ENCODE data around the gene TK2.

The TK2 gene

DNA sequence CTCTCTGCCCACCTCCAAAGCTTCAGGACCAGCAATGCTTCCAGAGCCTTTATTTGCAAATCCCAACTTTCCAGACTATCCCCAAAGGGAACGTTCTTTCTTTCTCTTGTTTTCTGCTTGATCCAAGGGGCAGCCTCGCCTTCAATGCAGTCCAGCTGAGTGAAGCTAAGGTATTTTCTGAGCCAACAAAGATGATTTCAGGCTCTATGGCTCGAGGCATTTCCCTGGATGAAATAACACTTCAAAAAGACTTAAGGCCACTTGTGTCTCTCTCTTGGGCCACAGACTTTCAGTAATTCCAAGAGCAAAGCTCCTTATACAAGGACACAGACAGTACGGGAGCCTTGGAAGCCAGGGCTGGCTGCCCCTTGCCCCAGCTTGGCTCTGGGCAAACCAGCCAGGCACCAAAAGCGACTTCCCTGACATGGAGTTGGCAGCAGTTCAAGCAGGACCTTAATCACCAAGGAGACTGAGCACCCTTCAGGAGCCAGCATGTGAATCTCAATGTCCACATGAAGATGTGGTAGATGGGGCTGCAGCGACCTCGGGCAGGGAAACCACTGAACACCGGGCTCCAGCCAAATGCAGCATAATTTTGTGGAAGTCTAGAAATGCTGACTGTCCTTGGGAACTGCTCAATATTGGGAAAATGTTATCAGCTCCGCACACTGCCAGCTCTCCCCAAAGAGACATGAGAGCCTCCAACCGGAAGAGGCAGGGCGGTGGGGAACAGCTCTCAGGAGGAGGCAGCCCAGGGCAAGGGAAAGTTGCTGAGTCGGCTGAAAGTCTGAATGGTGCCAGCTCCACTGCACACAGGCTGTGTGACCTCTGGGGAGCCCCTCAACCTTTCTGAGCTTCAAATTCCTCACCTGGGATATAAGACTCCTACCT, 39.0 kb downstream of the TK2 start:
- Histone ChIP-seq H3K4me2 (ENCODE audit: low read depth, low read length, poor library complexity, severe bottlenecking) (no peak overlapping the region), H3F3A (ENCODE audit: low read depth) (no peaks in the 10 kb centered on the region), H3K27me3 (ENCODE audit: insufficient read depth, low read length, poor library complexity, severe bottlenecking) (no peaks in the 10 kb centered on the region), H3K79me2 (ENCODE audit: insufficient read depth, low read length) (no peaks in the 10 kb centered on the region), H3K9ac (ENCODE audit: low read depth, low read length, poor library complexity, severe bottlenecking) (no peak overlapping the region), H3K9me3 (ENCODE audit: insufficient read depth, low read depth, low read length) (no peaks in the 10 kb centered on the region), H3K4me1 (ENCODE audit: insufficient read depth, low read length, poor library complexity, severe bottlenecking) (peaks cover 6% of the 10 kb centered on the region), H2AFZ (ENCODE audit: low read length) (no peak overlapping the region), H4K20me1 (ENCODE audit: insufficient read depth, low read length, poor library complexity, severe bottlenecking) (no peaks in the 10 kb centered on the region), H3K4me3 (ENCODE audit: low read length, poor library complexity, severe bottlenecking) (no peak overlapping the region), H3K36me3 (ENCODE audit: insufficient read depth, low read length) (no peaks in the 10 kb centered on the region; the same call in 1 of the 2 replicates), H3K9me2 (replicated peaks; ENCODE audit: low read depth, low read length) (no peaks in the 10 kb centered on the region)
- TF ChIP-seq, protein P1, sequence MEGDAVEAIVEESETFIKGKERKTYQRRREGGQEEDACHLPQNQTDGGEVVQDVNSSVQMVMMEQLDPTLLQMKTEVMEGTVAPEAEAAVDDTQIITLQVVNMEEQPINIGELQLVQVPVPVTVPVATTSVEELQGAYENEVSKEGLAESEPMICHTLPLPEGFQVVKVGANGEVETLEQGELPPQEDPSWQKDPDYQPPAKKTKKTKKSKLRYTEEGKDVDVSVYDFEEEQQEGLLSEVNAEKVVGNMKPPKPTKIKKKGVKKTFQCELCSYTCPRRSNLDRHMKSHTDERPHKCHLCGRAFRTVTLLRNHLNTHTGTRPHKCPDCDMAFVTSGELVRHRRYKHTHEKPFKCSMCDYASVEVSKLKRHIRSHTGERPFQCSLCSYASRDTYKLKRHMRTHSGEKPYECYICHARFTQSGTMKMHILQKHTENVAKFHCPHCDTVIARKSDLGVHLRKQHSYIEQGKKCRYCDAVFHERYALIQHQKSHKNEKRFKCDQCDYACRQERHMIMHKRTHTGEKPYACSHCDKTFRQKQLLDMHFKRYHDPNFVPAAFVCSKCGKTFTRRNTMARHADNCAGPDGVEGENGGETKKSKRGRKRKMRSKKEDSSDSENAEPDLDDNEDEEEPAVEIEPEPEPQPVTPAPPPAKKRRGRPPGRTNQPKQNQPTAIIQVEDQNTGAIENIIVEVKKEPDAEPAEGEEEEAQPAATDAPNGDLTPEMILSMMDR (conservative IDR thresholded peaks at IDR 0.05; ENCODE audit: low read length) = no peak
- TF ChIP-seq EZH2phosphoT487 (IDR thresholded peaks at IDR 0.05; ENCODE audit: borderline replicate concordance) = no peak

DNA sequence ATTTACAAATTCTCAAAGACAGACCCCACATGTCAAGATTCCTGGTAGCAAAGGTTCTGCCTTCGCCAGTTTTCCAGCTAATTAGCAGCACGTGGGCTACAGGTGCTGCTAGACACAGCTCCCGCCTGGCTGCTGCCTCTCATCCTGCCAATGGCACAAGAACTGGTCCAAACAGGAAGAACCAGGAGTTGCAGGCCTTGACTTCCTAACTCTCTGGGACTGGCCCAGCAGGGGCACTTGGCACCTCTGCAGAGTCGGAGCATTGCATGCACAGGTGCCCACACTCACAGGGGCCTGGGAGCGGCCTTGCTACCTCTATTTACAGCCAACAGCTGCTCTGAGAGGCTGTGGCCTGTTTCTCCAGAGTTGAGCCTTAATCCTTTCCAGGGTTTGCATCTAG, 39.6 kb downstream of the TK2 start:
- no peak overlapping the region for H3K4me3 ChIP-seq (ENCODE audit: low read length, poor library complexity, severe bottlenecking)

DNA sequence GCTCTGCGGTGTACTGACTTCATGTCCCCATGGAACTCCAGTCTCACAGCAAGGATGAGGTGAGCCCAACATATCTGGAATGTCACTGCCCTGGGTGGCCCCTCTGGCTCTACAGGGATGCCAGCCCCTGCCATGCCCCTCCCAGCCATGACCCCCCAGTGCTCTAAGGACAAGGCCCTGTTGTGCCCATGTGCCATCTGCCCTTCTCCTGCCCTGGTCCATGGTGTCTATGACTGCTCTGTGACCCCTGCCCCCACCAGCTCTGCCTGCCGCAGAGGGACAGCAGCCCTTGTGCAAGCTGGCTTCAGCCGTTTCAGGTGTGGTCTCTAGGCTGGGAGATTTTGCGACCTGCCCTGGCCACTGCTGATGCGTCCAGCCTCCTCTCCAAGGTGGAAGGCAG, 40.3 kb downstream of the TK2 start:
- no peaks in the 10 kb centered on the region for H4K20me1 ChIP-seq (ENCODE audit: insufficient read depth, low read length, poor library complexity, severe bottlenecking)
- H3K9me2 ChIP-seq (replicated peaks; ENCODE audit: low read depth, low read length) = no peaks in the 10 kb centered on the region
- no peak for TF ChIP-seq EZH2phosphoT487 (IDR thresholded peaks at IDR 0.05; ENCODE audit: borderline replicate concordance)
- TF ChIP-seq, protein P1 (conservative IDR thresholded peaks at IDR 0.05; ENCODE audit: low read length) = no peak
- no peaks in the 10 kb centered on the region for H3K9me3 ChIP-seq (ENCODE audit: insufficient read depth, low read depth, low read length)
- no peaks in the 10 kb centered on the region for H3F3A ChIP-seq (ENCODE audit: low read depth)
- no peak overlapping the region for H2AFZ ChIP-seq (ENCODE audit: low read length)
- H3K79me2 ChIP-seq (ENCODE audit: insufficient read depth, low read length) = no peaks in the 10 kb centered on the region
- H3K9ac ChIP-seq (ENCODE audit: low read depth, low read length, poor library complexity, severe bottlenecking) = no peak overlapping the region
- H3K4me3 ChIP-seq (ENCODE audit: low read length, poor library complexity, severe bottlenecking) = no peak overlapping the region
- H3K36me3 ChIP-seq (ENCODE audit: insufficient read depth, low read length) = no peaks in the 10 kb centered on the region; the same call in 1 of the 2 replicates
- peaks cover 4% of the 10 kb centered on the region for H3K4me1 ChIP-seq (ENCODE audit: insufficient read depth, low read length, poor library complexity, severe bottlenecking)
- H3K4me2 ChIP-seq (ENCODE audit: low read depth, low read length, poor library complexity, severe bottlenecking) = no peak overlapping the region
- H3K27me3 ChIP-seq (ENCODE audit: insufficient read depth, low read length, poor library complexity, severe bottlenecking) = no peaks in the 10 kb centered on the region

More for the DNA sequence above, 39.6 kb downstream of the TK2 start:
- no peaks in the 10 kb centered on the region for H3K9me3 ChIP-seq (ENCODE audit: insufficient read depth, low read depth, low read length)
- no peaks in the 10 kb centered on the region for H3K79me2 ChIP-seq (ENCODE audit: insufficient read depth, low read length)
- peaks cover 4% of the 10 kb centered on the region for H3K4me1 ChIP-seq (ENCODE audit: insufficient read depth, low read length, poor library complexity, severe bottlenecking)
- H2AFZ ChIP-seq (ENCODE audit: low read length) = no peak overlapping the region
- H3K4me2 ChIP-seq (ENCODE audit: low read depth, low read length, poor library complexity, severe bottlenecking) = no peak overlapping the region
- H3F3A ChIP-seq (ENCODE audit: low read depth) = no peaks in the 10 kb centered on the region
- H3K9ac ChIP-seq (ENCODE audit: low read depth, low read length, poor library complexity, severe bottlenecking) = no peak overlapping the region
- no peak for TF ChIP-seq EZH2phosphoT487 (IDR thresholded peaks at IDR 0.05; ENCODE audit: borderline replicate concordance)
- TF ChIP-seq, protein P1 (conservative IDR thresholded peaks at IDR 0.05; ENCODE audit: low read length) = no peak
- H3K36me3 ChIP-seq (ENCODE audit: insufficient read depth, low read length) = no peaks in the 10 kb centered on the region; the same call in 1 of the 2 replicates
- no peaks in the 10 kb centered on the region for H4K20me1 ChIP-seq (ENCODE audit: insufficient read depth, low read length, poor library complexity, severe bottlenecking)
- H3K27me3 ChIP-seq (ENCODE audit: insufficient read depth, low read length, poor library complexity, severe bottlenecking) = no peaks in the 10 kb centered on the region
- H3K9me2 ChIP-seq (replicated peaks; ENCODE audit: low read depth, low read length) = no peaks in the 10 kb centered on the region

Data from Loucy (cell line).